Posterior cingulate gyrus (tissue), 11 donors: ENCODE results near the gene SMOC1.

Experiments used
- DNase-seq, 10 donors: peaks; one replicate each; pipeline versions ENCODE4 v3.0.0 to v3.0.0-alpha.2; 2020 to 2021; ENCODE audit warnings: mixed read lengths in 3 of 10
- intact Hi-C: fragments of 100-400 bp; cut with DNase I; formaldehyde crosslinking; loops from one replicate; pipeline ENCODE4 v1.15.1; 2023

Gene SMOC1

GRCh38 chr14:69933623-69934275 lies 54.5 kb downstream of the SMOC1 start:
- intact Hi-C loops: no loop called here
- DNase-seq: no peak

GRCh38 chr14:69937367-69938081 lies 58.3 kb downstream of the SMOC1 start:
- DNase-seq: no peak
- intact Hi-C loops: no loop called here

GRCh38 chr14:69938751-69939150 lies 59.5 kb downstream of the SMOC1 start:
- intact Hi-C loops: no loop called here
- no peak for DNase-seq

GRCh38 chr14:69941768-69942742 lies 62.8 kb downstream of the SMOC1 start:
- intact Hi-C loops: no loop called here
- DNase-seq: no peak

GRCh38 chr14:69943084-69943780 lies 64.0 kb downstream of the SMOC1 start:
- no peak for DNase-seq
- intact Hi-C loops: no loop called here

GRCh38 chr14:69945347-69945746 lies 66.1 kb downstream of the SMOC1 start:
- intact Hi-C loops: no loop called here
- DNase-seq: no peak

- no peak for DNase-seq
- intact Hi-C loops: no loop called here
These were observed 66.7 kb downstream of the SMOC1 start for GRCh38 chr14:69945912-69946311.

GRCh38 chr14:69948351-69948750 lies 69.1 kb downstream of the SMOC1 start:
- intact Hi-C loops: no loop called here
- no peak for DNase-seq

- DNase-seq: no peak
- intact Hi-C loops: loop anchor here (10.0 kb wide), 1 partner anchor 66 kb away; no protein-coding TSS in a partner anchor
These were observed 72.0 kb downstream of the SMOC1 start for GRCh38 chr14:69951263-69951662.

GRCh38 chr14:69951935-69952334 lies 72.7 kb downstream of the SMOC1 start:
- intact Hi-C loops: loop anchor here (10.0 kb wide), 1 partner anchor 67 kb away; no protein-coding TSS in a partner anchor
- DNase-seq: no peak

- DNase-seq: peak in 7 of 10 donors; percentile 27 to 85 (median 40)
- intact Hi-C loops: loop anchor here (10.0 kb wide), 1 partner anchor 69 kb away; no protein-coding TSS in a partner anchor
These were observed 74.2 kb downstream of the SMOC1 start for GRCh38 chr14:69953266-69953915.

- peak in 1 of 10 donors; percentile 42 for DNase-seq
- intact Hi-C loops: loop anchor here (10.0 kb wide), 1 partner anchor 71 kb away; no protein-coding TSS in a partner anchor
These were observed 76.9 kb downstream of the SMOC1 start for GRCh38 chr14:69955855-69956845.

- DNase-seq: peak in 3 of 10 donors; percentile 23 to 35 (median 27)
- intact Hi-C loops: loop anchor here (10.0 kb wide), 1 partner anchor 72 kb away; no protein-coding TSS in a partner anchor
These were observed 77.8 kb downstream of the SMOC1 start for GRCh38 chr14:69956970-69957369.

GRCh38 chr14:69957986-69958385 lies 78.8 kb downstream of the SMOC1 start:
- no peak for DNase-seq
- intact Hi-C loops: loop anchor here (10.0 kb wide), 1 partner anchor 73 kb away; no protein-coding TSS in a partner anchor

- intact Hi-C loops: loop anchor here (10.0 kb wide), 1 partner anchor 74 kb away; no protein-coding TSS in a partner anchor
- no peak for DNase-seq
These were observed 79.9 kb downstream of the SMOC1 start for GRCh38 chr14:69959136-69959535.

GRCh38 chr14:69960296-69960695 lies 81.1 kb downstream of the SMOC1 start:
- intact Hi-C loops: no loop called here
- DNase-seq: no peak

- DNase-seq: peak in 8 of 10 donors; percentile 48 to 96 (median 68)
- intact Hi-C loops: no loop called here
These were observed 84.8 kb downstream of the SMOC1 start for GRCh38 chr14:69963966-69964365.

GRCh38 chr14:69964841-69965240 lies 85.6 kb downstream of the SMOC1 start:
- no peak for DNase-seq
- intact Hi-C loops: no loop called here
